ENCODE measurements around the gene NDRG3. TPM values are rescaled to one million over a fixed set of nuclear protein-coding genes. Genes with fewer than 3 reads are reported as not detected.

Gene NDRG3
- total and polyA plus RNA-seq, 4 donors: 12.2 to 20.8 (median 17.7) TPM

DNA sequence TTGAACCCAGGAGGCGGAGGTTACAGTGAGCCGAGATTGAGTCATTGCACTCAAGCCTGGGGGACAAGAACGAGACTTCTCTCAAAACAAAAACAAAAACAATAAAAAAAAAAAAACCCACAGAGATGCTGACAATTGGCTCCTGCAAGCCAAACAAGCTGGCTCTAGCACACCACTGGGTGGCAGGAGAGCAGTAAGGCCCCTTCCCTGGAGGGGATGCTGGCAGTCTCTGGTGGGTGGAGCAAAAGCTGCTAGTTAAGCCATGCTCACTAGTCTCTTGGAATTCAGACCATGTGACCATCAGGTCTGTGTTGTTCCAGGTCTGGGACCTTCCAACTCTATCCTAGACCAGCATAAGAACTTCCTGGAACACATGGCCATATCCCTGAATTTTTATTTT is 46.5 kb upstream of the NDRG3 start:
- 87 to 90% methylated on average over 3 of the region's 3 CpGs for WGBS, 2 donors
- TF ChIP-seq, protein P1, sequence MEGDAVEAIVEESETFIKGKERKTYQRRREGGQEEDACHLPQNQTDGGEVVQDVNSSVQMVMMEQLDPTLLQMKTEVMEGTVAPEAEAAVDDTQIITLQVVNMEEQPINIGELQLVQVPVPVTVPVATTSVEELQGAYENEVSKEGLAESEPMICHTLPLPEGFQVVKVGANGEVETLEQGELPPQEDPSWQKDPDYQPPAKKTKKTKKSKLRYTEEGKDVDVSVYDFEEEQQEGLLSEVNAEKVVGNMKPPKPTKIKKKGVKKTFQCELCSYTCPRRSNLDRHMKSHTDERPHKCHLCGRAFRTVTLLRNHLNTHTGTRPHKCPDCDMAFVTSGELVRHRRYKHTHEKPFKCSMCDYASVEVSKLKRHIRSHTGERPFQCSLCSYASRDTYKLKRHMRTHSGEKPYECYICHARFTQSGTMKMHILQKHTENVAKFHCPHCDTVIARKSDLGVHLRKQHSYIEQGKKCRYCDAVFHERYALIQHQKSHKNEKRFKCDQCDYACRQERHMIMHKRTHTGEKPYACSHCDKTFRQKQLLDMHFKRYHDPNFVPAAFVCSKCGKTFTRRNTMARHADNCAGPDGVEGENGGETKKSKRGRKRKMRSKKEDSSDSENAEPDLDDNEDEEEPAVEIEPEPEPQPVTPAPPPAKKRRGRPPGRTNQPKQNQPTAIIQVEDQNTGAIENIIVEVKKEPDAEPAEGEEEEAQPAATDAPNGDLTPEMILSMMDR (IDR thresholded peaks at IDR 0.05; ENCODE audit: control extremely low read depth, extremely low read depth): no peak
- H3K4me1 ChIP-seq (ENCODE audit: control insufficient read depth in 5 of 5, insufficient read depth in 5 of 5, low read length in 5 of 5): no peaks in the 10 kb centered on the region
- no peak for ATAC-seq (ENCODE audit: insufficient read depth, low FRiP score)
- peak; percentile 56 to 63 (median 62) for DNase-seq
- H3K9me3 ChIP-seq (ENCODE audit: control insufficient read depth in 4 of 4, insufficient read depth in 3 of 4, low read length in 3 of 4): no peaks in the 10 kb centered on the region
- no peak overlapping the region for H3K27ac ChIP-seq (ENCODE audit: low read depth in 1 of 2, low read length in 1 of 2)
- H3K4me3 ChIP-seq: no peak overlapping the region
- H3K27me3 ChIP-seq (ENCODE audit: control insufficient read depth in 3 of 3, insufficient read depth in 3 of 3, low read length in 2 of 3): no peaks in the 10 kb centered on the region
- H3K9ac ChIP-seq (ENCODE audit: insufficient read depth in 1 of 2, low read length in 2 of 2): no peak overlapping the region
- peaks cover 8 to 34% (median 34%) of the 10 kb centered on the region in 4 donors for H3K36me3 ChIP-seq (ENCODE audit: control insufficient read depth in 4 of 4, insufficient read depth in 4 of 4, low read length in 4 of 4)

DNA sequence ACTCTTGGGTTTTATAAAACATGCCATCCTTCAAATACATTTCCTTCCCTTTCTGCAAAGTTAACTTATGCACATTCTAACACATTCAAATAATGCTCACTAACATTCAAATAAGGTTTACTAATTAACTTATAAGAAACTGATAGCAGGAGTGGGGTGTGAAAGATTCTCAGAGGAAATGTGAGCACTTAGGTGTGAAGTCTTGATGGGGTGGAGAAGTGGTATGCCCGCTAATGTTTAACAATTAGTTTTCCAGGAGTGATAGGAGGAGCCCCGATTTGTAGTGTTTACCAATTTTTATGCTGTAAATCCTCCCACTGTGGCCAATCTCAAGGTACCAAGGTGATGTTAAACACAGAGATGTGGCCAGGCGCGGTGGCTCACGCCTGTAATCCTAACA is 46.0 kb upstream of the NDRG3 start:
- WGBS, 2 donors: 94 to 95% methylated on average over 5 of the region's 5 CpGs
- ATAC-seq (ENCODE audit: insufficient read depth, low FRiP score) (no peak), DNase-seq (no peak)
- TF ChIP-seq, protein P1 (IDR thresholded peaks at IDR 0.05; ENCODE audit: control extremely low read depth, extremely low read depth): no peak
- H3K9ac ChIP-seq (ENCODE audit: insufficient read depth in 1 of 2, low read length in 2 of 2): no peak overlapping the region
- H3K4me3 ChIP-seq: no peak overlapping the region
- no peak overlapping the region for H3K27ac ChIP-seq (ENCODE audit: low read depth in 1 of 2, low read length in 1 of 2)
- H3K27me3 ChIP-seq (ENCODE audit: control insufficient read depth in 3 of 3, insufficient read depth in 3 of 3, low read length in 2 of 3): no peaks in the 10 kb centered on the region
- H3K4me1 ChIP-seq (ENCODE audit: control insufficient read depth in 5 of 5, insufficient read depth in 5 of 5, low read length in 5 of 5): no peaks in the 10 kb centered on the region
- peaks cover 7 to 30% (median 29%) of the 10 kb centered on the region in 4 donors for H3K36me3 ChIP-seq (ENCODE audit: control insufficient read depth in 4 of 4, insufficient read depth in 4 of 4, low read length in 4 of 4)
- no peaks in the 10 kb centered on the region for H3K9me3 ChIP-seq (ENCODE audit: control insufficient read depth in 4 of 4, insufficient read depth in 3 of 4, low read length in 3 of 4)

- ATAC-seq (ENCODE audit: insufficient read depth, low FRiP score) (no peak), DNase-seq (no peak)
- no peaks in the 10 kb centered on the region for H3K9me3 ChIP-seq (ENCODE audit: control insufficient read depth in 4 of 4, insufficient read depth in 3 of 4, low read length in 3 of 4)
- peaks cover 2 to 34% (median 27%) of the 10 kb centered on the region in 4 donors for H3K36me3 ChIP-seq (ENCODE audit: control insufficient read depth in 4 of 4, insufficient read depth in 4 of 4, low read length in 4 of 4)
- H3K4me1 ChIP-seq (ENCODE audit: control insufficient read depth in 5 of 5, insufficient read depth in 5 of 5, low read length in 5 of 5): peaks cover 0 to 2% (median 0%) of the 10 kb centered on the region in 5 donors
- no peak overlapping the region for H3K4me3 ChIP-seq
- 79 to 92% methylated on average over 5 of the region's 5 CpGs for WGBS, 2 donors
- TF ChIP-seq, protein P1 (IDR thresholded peaks at IDR 0.05; ENCODE audit: control extremely low read depth, extremely low read depth): no peak
- no peak overlapping the region for H3K27ac ChIP-seq (ENCODE audit: low read depth in 1 of 2, low read length in 1 of 2)
- H3K9ac ChIP-seq (ENCODE audit: insufficient read depth in 1 of 2, low read length in 2 of 2): no peak overlapping the region
- H3K27me3 ChIP-seq (ENCODE audit: control insufficient read depth in 3 of 3, insufficient read depth in 3 of 3, low read length in 2 of 3): no peaks in the 10 kb centered on the region
These were observed 40.8 kb upstream of the NDRG3 start for GRCh38 chr20:36786663-36787062.

- Histone ChIP-seq H3K27ac (ENCODE audit: low read depth in 1 of 2, low read length in 1 of 2) (no peak overlapping the region), H3K9me3 (ENCODE audit: control insufficient read depth in 4 of 4, insufficient read depth in 3 of 4, low read length in 3 of 4) (no peaks in the 10 kb centered on the region), H3K4me1 (ENCODE audit: control insufficient read depth in 5 of 5, insufficient read depth in 5 of 5, low read length in 5 of 5) (peaks cover 0 to 2% (median 0%) of the 10 kb centered on the region in 5 donors), H3K36me3 (ENCODE audit: control insufficient read depth in 4 of 4, insufficient read depth in 4 of 4, low read length in 4 of 4) (peaks cover 2 to 34% (median 25%) of the 10 kb centered on the region in 4 donors), H3K9ac (ENCODE audit: insufficient read depth in 1 of 2, low read length in 2 of 2) (no peak overlapping the region), H3K4me3 (no peak overlapping the region), H3K27me3 (ENCODE audit: control insufficient read depth in 3 of 3, insufficient read depth in 3 of 3, low read length in 2 of 3) (no peaks in the 10 kb centered on the region)
- 94 to 95% methylated on average over 13 of the region's 13 CpGs for WGBS, 2 donors
- DNase-seq: no peak
- no peak for ATAC-seq (ENCODE audit: insufficient read depth, low FRiP score)
- TF ChIP-seq, protein P1 (IDR thresholded peaks at IDR 0.05; ENCODE audit: control extremely low read depth, extremely low read depth): no peak
These were observed 40.4 kb upstream of the NDRG3 start for GRCh38 chr20:36786246-36786645.

Measured in lung (tissue), 12 donors.